Left ventricle myocardium superior (tissue), 1 donor: ENCODE data around the gene GLRB. TPM values are rescaled to one million over a fixed set of nuclear protein-coding genes. Genes with fewer than 3 reads are reported as not detected.

Source experiments
- total RNA-seq: library from RNA; stranded (reverse); fragmentation: NEBNext Ultra II Directional; extraction: Animal tissue kit (Norgen Biotek cat#: 25700); gene quantifications from one replicate; pipeline ENCODE4 v1.2.1, GENCODE V29; 2021
- donor health status: DM: no; HTN: yes; CAD: no; lungs with severe emphysema.

The GLRB gene
- total RNA-seq, 1 donor from 2014 or later, result 11.2 TPM

Other genes starting within 250 kb of the GLRB start
- 12.8 TPM for gene PDGFC, start 104.4 kb upstream of the GLRB start, total RNA-seq
- not detected for gene GRIA2, start 144.6 kb downstream of the GLRB start, total RNA-seq